ENCODE measurements around the gene RIIAD1. TPM values are rescaled to one million over a fixed set of nuclear protein-coding genes. Genes with fewer than 3 reads are reported as not detected.

The RIIAD1 gene, protein sequence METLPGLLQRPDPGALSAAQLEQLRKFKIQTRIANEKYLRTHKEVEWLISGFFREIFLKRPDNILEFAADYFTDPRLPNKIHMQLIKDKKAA
- total RNA-seq: 1.1 TPM in 1 of 2 replicates, not detected in the other

GRCh38 chr1:151720974-151721787 lies at the start of gene RIIAD1:
Gene RIIAD1, plus strand, starts transcription at chr1:151721522. Its CDS starts 15 bp downstream, at chr1:151721537.

DNA sequence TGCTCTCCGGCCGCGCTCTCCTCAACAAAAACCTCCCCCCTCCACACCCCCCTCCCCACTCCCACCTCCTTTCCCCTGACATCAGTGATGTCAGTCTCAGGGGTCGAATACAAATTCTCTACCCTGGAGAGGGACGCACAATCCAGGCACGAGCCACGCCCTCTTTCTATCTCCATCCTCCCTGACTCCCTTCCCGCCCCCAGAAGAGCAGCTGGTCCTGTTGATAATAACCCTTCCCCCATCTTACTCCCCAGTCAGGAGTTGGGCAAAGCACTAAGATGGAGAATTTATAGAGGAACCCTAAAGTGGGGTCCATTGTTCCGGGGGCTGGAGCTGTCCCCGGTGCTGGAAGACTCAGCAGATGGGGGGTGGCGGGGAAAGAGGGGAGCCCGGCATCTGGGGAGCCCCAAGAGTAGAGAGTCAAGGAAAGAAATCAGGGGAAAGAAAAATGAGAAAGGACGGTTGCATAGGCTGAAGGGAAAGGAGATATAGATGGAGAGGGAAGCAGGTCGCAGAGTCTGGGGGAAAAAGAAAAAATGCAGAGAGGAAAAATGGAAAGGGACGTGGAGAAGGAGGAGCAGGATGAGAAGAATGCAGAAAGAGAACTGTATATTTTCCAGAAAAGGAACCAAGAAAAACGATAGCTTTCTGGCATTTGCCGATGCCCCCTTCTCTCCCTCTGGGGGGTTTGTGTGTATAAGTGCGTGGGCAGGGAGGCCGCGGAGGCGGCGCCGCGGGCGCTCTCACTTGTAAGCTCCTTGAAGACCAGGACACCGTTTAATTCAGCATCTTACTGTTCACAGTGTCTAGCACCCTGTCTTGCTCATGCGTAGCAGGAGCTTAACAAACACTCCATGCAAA lies 4.3 kb upstream of the RIIAD1 start, which contains the start of gene CELF3:
Gene CELF3, minus strand, starts transcription at position 33 of the 861 bp plus-strand sequence. CDS start 783 bp downstream, outside the sequence.

DNA sequence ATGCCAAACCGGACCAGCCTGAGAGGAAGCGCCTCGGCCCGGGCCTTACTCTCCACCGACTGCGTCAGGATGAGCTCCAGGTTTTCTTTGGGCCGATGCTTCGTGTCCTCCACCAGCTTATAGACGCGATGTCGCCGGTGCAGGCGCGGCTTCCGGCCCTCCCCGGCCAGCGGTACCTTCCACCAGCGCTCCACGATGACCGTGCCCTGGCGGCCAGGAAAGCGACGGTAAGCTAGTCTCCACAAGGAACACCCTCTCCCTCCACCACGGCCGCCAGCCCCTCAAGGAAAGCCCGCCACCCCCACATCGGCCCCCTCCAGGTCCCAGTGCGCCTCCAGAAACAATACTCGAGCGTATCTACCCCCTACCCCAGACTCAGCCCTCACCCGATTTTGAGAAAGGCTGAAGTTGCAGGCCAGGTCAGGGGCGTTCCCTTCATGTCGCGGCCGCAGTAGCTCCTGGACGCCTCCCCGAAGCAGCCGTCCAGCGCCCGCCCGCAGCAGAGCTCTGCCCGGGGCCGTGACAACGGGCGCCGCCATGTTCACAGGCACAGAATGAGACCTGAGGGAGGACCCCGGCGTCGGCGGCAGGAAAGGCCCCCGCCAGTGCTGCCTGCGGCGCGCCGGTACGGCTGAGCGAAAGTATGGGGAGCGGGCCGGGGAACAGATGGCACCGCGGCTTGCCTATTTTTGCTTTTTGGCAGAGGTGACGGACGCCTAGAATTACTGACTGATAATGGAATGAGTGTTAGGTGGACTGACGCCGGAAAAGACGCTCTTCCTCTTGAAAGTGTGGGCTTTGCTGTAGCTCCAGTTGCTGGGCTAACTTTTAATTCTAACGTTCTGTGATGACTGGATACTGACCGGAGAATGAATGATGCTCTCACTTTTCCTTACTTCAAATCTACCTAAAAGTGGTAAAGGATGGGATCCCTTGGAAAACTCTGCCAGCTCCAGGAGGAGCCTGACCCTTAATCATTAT lies 41.9 kb downstream of the RIIAD1 start, which contains the start of gene MRPL9:
Gene MRPL9, minus strand, starts transcription at position 556 of the 981 bp plus-strand sequence. Its CDS starts 17 bp downstream, at position 539.

Other genes with a start within 250 kb of the RIIAD1 start
- gene CGN, start 210.1 kb upstream of the RIIAD1 start, total RNA-seq: under 0.01 and 0.06 TPM in 2 replicates
- gene TUFT1, start 181.2 kb upstream of the RIIAD1 start, total RNA-seq: 3.0 and 4.1 TPM in 2 replicates
- 22.5 and 23.3 TPM in 2 replicates for gene SNX27, start 109.5 kb upstream of the RIIAD1 start, total RNA-seq
- not detected in 2 replicates for gene CELF3, start 4.7 kb upstream of the RIIAD1 start, total RNA-seq
- 66.6 and 73.0 TPM in 2 replicates for gene MRPL9, start 42.0 kb downstream of the RIIAD1 start, total RNA-seq
- gene TDRKH, start 69.0 kb downstream of the RIIAD1 start, total RNA-seq: 2.3 and 2.4 TPM in 2 replicates
- gene LINGO4, start 83.9 kb downstream of the RIIAD1 start, total RNA-seq: not detected in 2 replicates
- not detected in 2 replicates for gene RORC, start 110.3 kb downstream of the RIIAD1 start, total RNA-seq
- gene C2CD4D, start 118.3 kb downstream of the RIIAD1 start, total RNA-seq: not detected in 2 replicates
- not detected in 2 replicates for gene THEM5, start 132.2 kb downstream of the RIIAD1 start, total RNA-seq
- 8.5 and 10.7 TPM in 2 replicates for gene THEM4, start 188.0 kb downstream of the RIIAD1 start, total RNA-seq